HepG2 (cell line): ENCODE measurements around the gene SSH3. TPM values are rescaled to one million over a fixed set of nuclear protein-coding genes. Genes with fewer than 3 reads are reported as not detected.
A peak's percentile ranks its signal among the peaks of the same experiment; 100 is the strongest.

Source experiments
- FOXK1 ChIP-seq: sonication (generic); formaldehyde crosslinking; IDR thresholded peaks from 2 replicates; pipeline ENCODE4 v1.4.0; 2020; ENCODE audit warnings: low read depth, missing genetic modification reagents, borderline replicate concordance
- HNRNPUL1 ChIP-seq: fragments of 200-400 bp; formaldehyde crosslinking; IDR thresholded peaks from 2 replicates; pipeline ENCODE4 v1.6.1; 2017; ENCODE audit warnings: low read depth, mild to moderate bottlenecking, low read length, moderate library complexity
- MAZ ChIP-seq, 2 experiments: sonication (generic) in 1 of 2; formaldehyde crosslinking in 1 of 2; IDR thresholded peaks; 2 replicates each; pipeline versions ENCODE4 v1.5.0 to v1.6.1; 2012 to 2020; ENCODE audit warnings: low read depth in 2 of 2, mild to moderate bottlenecking in 2 of 2, borderline replicate concordance in 1 of 2, improper control_type of control experiment in 1 of 2, low read length in 1 of 2, missing genetic modification reagents in 1 of 2, moderate library complexity in 1 of 2
- MTA1 ChIP-seq: sonication (generic); formaldehyde crosslinking; IDR thresholded peaks from 2 replicates; pipeline ENCODE4 v1.4.0; 2020; ENCODE audit warnings: missing genetic modification reagents, mild to moderate bottlenecking, borderline replicate concordance
- MYPOP ChIP-seq: sonication (generic); formaldehyde crosslinking; IDR thresholded peaks from 2 replicates; pipeline ENCODE4 v1.8.1; 2023; ENCODE audit warnings: mild to moderate bottlenecking, moderate library complexity, missing genetic modification reagents
- NCOR1 ChIP-seq: fragments of 200-600 bp; sonication (generic); IDR thresholded peaks from 2 replicates; pipeline ENCODE4 v1.7.0; 2017; ENCODE audit warnings: antibody characterized with exemption, low read length, borderline replicate concordance
- NFE2 ChIP-seq: sonication (generic); formaldehyde crosslinking; IDR thresholded peaks from 2 replicates; pipeline ENCODE4 v1.4.0; 2020; ENCODE audit warnings: missing genetic modification reagents
- NFE2L1 ChIP-seq: sonication (generic); formaldehyde crosslinking; IDR thresholded peaks from 2 replicates; pipeline ENCODE4 v1.4.0; 2020; ENCODE audit warnings: missing genetic modification reagents, mild to moderate bottlenecking, borderline replicate concordance
- NRL ChIP-seq: sonication (generic); formaldehyde crosslinking; IDR thresholded peaks from 2 replicates; pipeline ENCODE4 v1.5.0; 2020; ENCODE audit warnings: missing genetic modification reagents, mild to moderate bottlenecking, moderate library complexity, borderline replicate concordance
- SAP130 ChIP-seq: IDR thresholded peaks from 2 replicates; pipeline ENCODE4 v1.6.1; 2016; ENCODE audit warnings: low read depth
- SIN3A ChIP-seq: IDR thresholded peaks from 2 replicates; pipeline ENCODE4 v1.6.1; 2011; ENCODE audit warnings: low read depth, mild to moderate bottlenecking, control low read depth, low read length, borderline replicate concordance
- TOPORS ChIP-seq: sonication (generic); formaldehyde crosslinking; IDR thresholded peaks from 2 replicates; pipeline ENCODE4 v1.8.0; 2023; ENCODE audit warnings: mild to moderate bottlenecking, missing genetic modification reagents
- ZBTB14 ChIP-seq: sonication (generic); formaldehyde crosslinking; IDR thresholded peaks from 2 replicates; pipeline ENCODE4 v1.4.0; 2020; ENCODE audit warnings: missing genetic modification reagents
- ZNF12 ChIP-seq: sonication (generic); formaldehyde crosslinking; IDR thresholded peaks from 2 replicates; pipeline ENCODE4 v1.5.0; 2020; ENCODE audit warnings: missing genetic modification reagents
- ZNF251 ChIP-seq: sonication (generic); formaldehyde crosslinking; IDR thresholded peaks from 2 replicates; pipeline ENCODE4 v1.9.0; 2021; ENCODE audit warnings: mild to moderate bottlenecking, missing genetic modification reagents
- ZNF263 ChIP-seq: sonication (generic); formaldehyde crosslinking; IDR thresholded peaks from 2 replicates; pipeline ENCODE4 v1.4.0; 2020; ENCODE audit warnings: missing genetic modification reagents
- ZNF274 ChIP-seq: sonication (generic); formaldehyde crosslinking; IDR thresholded peaks from 2 replicates; pipeline ENCODE4 v1.5.1; 2020; ENCODE audit warnings: mild to moderate bottlenecking, missing genetic modification reagents
- ZNF30 ChIP-seq: sonication (generic); formaldehyde crosslinking; IDR thresholded peaks from 2 replicates; pipeline ENCODE4 v1.5.0; 2020; ENCODE audit warnings: mild to moderate bottlenecking, missing genetic modification reagents
- ZNF652 ChIP-seq: IDR thresholded peaks from 2 replicates; pipeline ENCODE4 v1.6.1; 2016; ENCODE audit warnings: low read depth, borderline replicate concordance
- ZNF687 ChIP-seq: sonication (generic); formaldehyde crosslinking; IDR thresholded peaks from 2 replicates; pipeline ENCODE4 v1.5.1; 2020; ENCODE audit warnings: mild to moderate bottlenecking, missing genetic modification reagents, moderate library complexity
- polyA plus RNA-seq, 8 experiments: library from polyadenylated mRNA; depleted of rRNA in 3 of 8; stranded (reverse) in 7 of 8; unstranded in 1 of 8; fragments of >200 nt; fragmentation: Illumina TruSeq in 4 of 8; extraction: Trizol in 4 of 8; gene quantifications; 2 replicates each; pipeline versions ENCODE4 v1.2.1 to v1.2.3, GENCODE V29; 2011 to 2016; ENCODE audit warnings: low read depth in 4 of 8, missing spikeins in 1 of 8, mixed read lengths in 1 of 8; ENCODE audit not compliant: insufficient read depth in 1 of 8
- total RNA-seq, 5 experiments: library from RNA; depleted of rRNA; stranded (reverse); fragments of >200 nt; fragmentation: Illumina TruSeq; extraction: Trizol; gene quantifications; 2 replicates each; pipeline ENCODE4 v1.2.3, GENCODE V29; 2016; ENCODE audit warnings: low read depth in 1 of 5

Gene SSH3
- total and polyA plus RNA-seq, 2 of the 13 experiments (the other 11 are each of a cell fraction or from before 2014, with no cell fraction given): 12.4 to 18.8 TPM

- TF ChIP-seq ZNF687: peak; percentile 68
- TF ChIP-seq ZNF251 (CRISPR knock-in tag): no peak
- 0 out of 2 replicates have a peak, but pooled peaks have one; percentile 32 for TF ChIP-seq SAP130
- peak; percentile 81 for TF ChIP-seq ZBTB14 (CRISPR knock-in tag)
- no peak for TF ChIP-seq HNRNPUL1
- TF ChIP-seq ZNF263 (CRISPR knock-in tag): no peak
- no peak for TF ChIP-seq ZNF652 (CRISPR knock-in tag)
- 0 out of 2 replicates have a peak, but pooled peaks have one; percentile 28 for TF ChIP-seq NCOR1
- 0 out of 2 replicates have a peak, but pooled peaks have one; percentile 29 for TF ChIP-seq MYPOP (CRISPR knock-in tag)
- peak; percentile 71 for TF ChIP-seq NRL
- TF ChIP-seq ZNF274 (CRISPR knock-in tag): no peak
- TF ChIP-seq MTA1 (CRISPR knock-in tag): 0 out of 2 replicates have a peak, but pooled peaks have one; percentile 55
- no peak for TF ChIP-seq SIN3A
- TF ChIP-seq FOXK1 (CRISPR knock-in tag): no peak
- no peak for TF ChIP-seq TOPORS (CRISPR knock-in tag)
- TF ChIP-seq NFE2 (CRISPR knock-in tag): no peak
- no peak for TF ChIP-seq ZNF12 (CRISPR knock-in tag)
- TF ChIP-seq NFE2L1: no peak
- no peak for TF ChIP-seq ZNF30 (CRISPR knock-in tag)
- TF ChIP-seq MAZ (IDR thresholded peaks at IDR 0.05; ENCODE audit: borderline replicate concordance, low read depth, low read length): no peak
- TF ChIP-seq MAZ (CRISPR knock-in tag; IDR thresholded peaks at IDR 0.05; ENCODE audit: low read depth): peak; percentile 50; the same call in 1 of the 2 replicates
Observed at GRCh38 chr11:67265633-67266448, 37.5 kb upstream of the SSH3 start (continued).
